Body of pancreas (tissue), 4 donors: Measurements from ENCODE around the gene CAMTA1.

Experiments used
- CTCF ChIP-seq, 7 experiments: fragments of 450-650 bp in 4 of 7; fragments of 200-600 bp in 3 of 7; sonication (generic) in 3 of 7; IDR thresholded peaks; one replicate each; pipeline ENCODE4 v1.5.1; 2016 to 2019; ENCODE audit warnings: antibody characterized with exemption in 7 of 7
- POLR2A ChIP-seq, 3 donors: fragments of 450-650 bp; IDR thresholded peaks; one replicate each; pipeline ENCODE4 v1.6.1; 2016; ENCODE audit warnings: antibody characterized with exemption in 3 of 3, mild to moderate bottlenecking in 2 of 3

- no peak for TF ChIP-seq POLR2A (IDR thresholded peaks at IDR 0.05)
- TF ChIP-seq CTCF (IDR thresholded peaks at IDR 0.05): no peak
Observed at GRCh38 chr1:7616953-7617352, 831.7 kb downstream of the CAMTA1 start.
